K562 (cell line): ENCODE results near the gene KMT2D. TPM values are rescaled to one million over a fixed set of nuclear protein-coding genes. Genes with fewer than 3 reads are reported as not detected.

Experiments used
- BRF1 ChIP-seq: IDR thresholded peaks from 3 replicates; pipeline ENCODE4 v1.6.1; 2011; ENCODE audit warnings: borderline replicate concordance, mild to moderate bottlenecking; ENCODE audit not compliant: insufficient read length; ENCODE audit errors: extremely low read depth
- FOXK2 ChIP-seq, 2 experiments: fragments of 450-650 bp; IDR thresholded peaks in 1 of 2; conservative IDR thresholded peaks in 1 of 2; 2 replicates each; pipeline ENCODE4 v1.6.1; 2016; ENCODE audit warnings: low read depth in 2 of 2, mild to moderate bottlenecking in 1 of 2
- GTF2E2 ChIP-seq: fragments of 200-800 bp; sonication (Bioruptor generic); IDR thresholded peaks from 2 replicates; pipeline ENCODE4 v1.6.1; 2016; ENCODE audit warnings: missing genetic modification characterization, missing compliant biosample characterization
- SMARCA5 ChIP-seq: fragments of 450-650 bp; IDR thresholded peaks from 2 replicates; pipeline ENCODE4 v1.6.1; 2016
- STAT5B ChIP-seq: fragments of 250-450 bp; sonication (Bioruptor Pico); IDR thresholded peaks from 2 replicates; pipeline ENCODE4 v1.8.0; 2021; ENCODE audit warnings: mild to moderate bottlenecking, inconsistent platforms
- ZBTB12 ChIP-seq: fragments of 250-450 bp; sonication (Bioruptor Pico); IDR thresholded peaks from 2 replicates; pipeline ENCODE4 v1.4.0; 2020
- ZNF133 ChIP-seq: fragments of 250-450 bp; sonication (Bioruptor Pico); IDR thresholded peaks from 2 replicates; pipeline ENCODE4 v1.4.0; 2020; ENCODE audit warnings: mild to moderate bottlenecking
- ZNF764 ChIP-seq: fragments of 250-450 bp; sonication (Bioruptor Pico); IDR thresholded peaks from 2 replicates; pipeline ENCODE4 v1.4.0; 2020; ENCODE audit warnings: low read depth, mild to moderate bottlenecking, moderate library complexity
- ZNF785 ChIP-seq: fragments of 250-450 bp; sonication (Bioruptor Pico); IDR thresholded peaks from 2 replicates; pipeline ENCODE4 v1.4.0; 2020; ENCODE audit warnings: mild to moderate bottlenecking
- polyA plus RNA-seq, 8 experiments: library from polyadenylated mRNA; depleted of rRNA in 4 of 8; stranded (reverse) in 5 of 8; unstranded in 3 of 8; fragments of >200 nt; fragmentation: Nextera tagmentation in 2 of 8; fragmentation: Illumina TruSeq in 1 of 8; extraction: Ambion mirVana in 2 of 8; extraction: Trizol in 1 of 8; gene quantifications; 2 replicates each; pipeline versions ENCODE4 v1.2.1 to v1.2.3, GENCODE V29; 2011 to 2014; ENCODE audit warnings: inconsistent platforms in 1 of 8, missing spikeins in 1 of 8
- total RNA-seq, 7 experiments: library from RNA; depleted of rRNA in 6 of 7; stranded (reverse); fragments of >200 nt in 6 of 7; fragmentation: Illumina TruSeq in 2 of 7; extraction: Trizol in 2 of 7; gene quantifications; 2 replicates each; pipeline versions ENCODE4 v1.2.1 to v1.2.3, GENCODE V29; 2011 to 2021; ENCODE audit warnings: low replicate concordance in 1 of 7
- TF ChIP-seq, protein P1 (sequence below): fragments of 200-600 bp; sonication (generic); IDR thresholded peaks from one replicate; pipeline ENCODE4 v1.6.1; 2012; ENCODE audit warnings: mild to moderate bottlenecking, low read depth, low read length, inconsistent platforms
- TF ChIP-seq, protein P2 (sequence below): fragments of 250-450 bp; sonication (Bioruptor Pico); IDR thresholded peaks from 2 replicates; pipeline ENCODE4 v1.5.1; 2021; ENCODE audit warnings: mild to moderate bottlenecking
- TF ChIP-seq, protein P3 (sequence below): fragments of 450-650 bp; IDR thresholded peaks from 2 replicates; pipeline ENCODE4 v1.6.1; 2014; ENCODE audit warnings: low read depth, mild to moderate bottlenecking, moderate library complexity, borderline replicate concordance

Gene KMT2D
- total and polyA plus RNA-seq, 9 of the 15 experiments (the other 6 are each of a cell fraction or from before 2014, with no cell fraction given): 0.22 to 93.7 (median 13.7) TPM

DNA sequence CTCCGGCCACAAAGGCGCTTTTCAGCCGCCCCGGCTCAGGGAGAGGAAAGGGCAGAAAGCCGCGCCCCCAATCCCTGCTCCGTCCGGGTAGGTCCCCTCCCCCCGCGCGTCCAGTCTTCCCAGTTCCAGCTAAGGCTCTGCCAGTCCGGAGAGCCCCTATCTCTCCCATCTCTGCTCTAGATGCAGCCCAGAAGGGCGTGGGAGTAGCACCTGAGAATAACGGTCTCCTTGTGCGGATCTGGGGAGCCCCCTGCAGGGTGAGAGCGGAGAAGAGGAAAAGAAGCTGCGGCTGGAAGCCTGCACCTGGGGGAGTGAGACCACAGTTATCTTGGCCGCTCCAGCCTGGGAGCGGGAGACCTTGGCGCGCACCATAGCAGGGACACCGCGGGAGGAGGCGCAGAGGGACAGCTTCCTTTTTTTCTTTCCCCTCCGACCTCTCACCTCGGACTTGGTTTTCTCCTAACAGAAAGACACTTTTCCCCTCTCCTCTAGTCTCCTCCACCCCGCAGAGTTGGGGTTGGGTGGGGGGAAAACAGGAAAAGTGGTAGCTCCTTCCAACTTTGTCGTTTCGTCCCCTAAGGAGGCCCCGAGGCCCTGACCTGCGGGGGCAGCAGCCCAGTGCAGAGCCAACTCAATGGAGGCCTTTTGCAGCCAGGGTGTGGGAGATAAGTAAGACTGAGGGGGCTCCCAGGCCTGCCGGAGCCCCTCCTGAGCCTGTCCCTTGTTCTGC lies 31.7 kb upstream of the KMT2D start (continued):
- TF ChIP-seq, protein P1, sequence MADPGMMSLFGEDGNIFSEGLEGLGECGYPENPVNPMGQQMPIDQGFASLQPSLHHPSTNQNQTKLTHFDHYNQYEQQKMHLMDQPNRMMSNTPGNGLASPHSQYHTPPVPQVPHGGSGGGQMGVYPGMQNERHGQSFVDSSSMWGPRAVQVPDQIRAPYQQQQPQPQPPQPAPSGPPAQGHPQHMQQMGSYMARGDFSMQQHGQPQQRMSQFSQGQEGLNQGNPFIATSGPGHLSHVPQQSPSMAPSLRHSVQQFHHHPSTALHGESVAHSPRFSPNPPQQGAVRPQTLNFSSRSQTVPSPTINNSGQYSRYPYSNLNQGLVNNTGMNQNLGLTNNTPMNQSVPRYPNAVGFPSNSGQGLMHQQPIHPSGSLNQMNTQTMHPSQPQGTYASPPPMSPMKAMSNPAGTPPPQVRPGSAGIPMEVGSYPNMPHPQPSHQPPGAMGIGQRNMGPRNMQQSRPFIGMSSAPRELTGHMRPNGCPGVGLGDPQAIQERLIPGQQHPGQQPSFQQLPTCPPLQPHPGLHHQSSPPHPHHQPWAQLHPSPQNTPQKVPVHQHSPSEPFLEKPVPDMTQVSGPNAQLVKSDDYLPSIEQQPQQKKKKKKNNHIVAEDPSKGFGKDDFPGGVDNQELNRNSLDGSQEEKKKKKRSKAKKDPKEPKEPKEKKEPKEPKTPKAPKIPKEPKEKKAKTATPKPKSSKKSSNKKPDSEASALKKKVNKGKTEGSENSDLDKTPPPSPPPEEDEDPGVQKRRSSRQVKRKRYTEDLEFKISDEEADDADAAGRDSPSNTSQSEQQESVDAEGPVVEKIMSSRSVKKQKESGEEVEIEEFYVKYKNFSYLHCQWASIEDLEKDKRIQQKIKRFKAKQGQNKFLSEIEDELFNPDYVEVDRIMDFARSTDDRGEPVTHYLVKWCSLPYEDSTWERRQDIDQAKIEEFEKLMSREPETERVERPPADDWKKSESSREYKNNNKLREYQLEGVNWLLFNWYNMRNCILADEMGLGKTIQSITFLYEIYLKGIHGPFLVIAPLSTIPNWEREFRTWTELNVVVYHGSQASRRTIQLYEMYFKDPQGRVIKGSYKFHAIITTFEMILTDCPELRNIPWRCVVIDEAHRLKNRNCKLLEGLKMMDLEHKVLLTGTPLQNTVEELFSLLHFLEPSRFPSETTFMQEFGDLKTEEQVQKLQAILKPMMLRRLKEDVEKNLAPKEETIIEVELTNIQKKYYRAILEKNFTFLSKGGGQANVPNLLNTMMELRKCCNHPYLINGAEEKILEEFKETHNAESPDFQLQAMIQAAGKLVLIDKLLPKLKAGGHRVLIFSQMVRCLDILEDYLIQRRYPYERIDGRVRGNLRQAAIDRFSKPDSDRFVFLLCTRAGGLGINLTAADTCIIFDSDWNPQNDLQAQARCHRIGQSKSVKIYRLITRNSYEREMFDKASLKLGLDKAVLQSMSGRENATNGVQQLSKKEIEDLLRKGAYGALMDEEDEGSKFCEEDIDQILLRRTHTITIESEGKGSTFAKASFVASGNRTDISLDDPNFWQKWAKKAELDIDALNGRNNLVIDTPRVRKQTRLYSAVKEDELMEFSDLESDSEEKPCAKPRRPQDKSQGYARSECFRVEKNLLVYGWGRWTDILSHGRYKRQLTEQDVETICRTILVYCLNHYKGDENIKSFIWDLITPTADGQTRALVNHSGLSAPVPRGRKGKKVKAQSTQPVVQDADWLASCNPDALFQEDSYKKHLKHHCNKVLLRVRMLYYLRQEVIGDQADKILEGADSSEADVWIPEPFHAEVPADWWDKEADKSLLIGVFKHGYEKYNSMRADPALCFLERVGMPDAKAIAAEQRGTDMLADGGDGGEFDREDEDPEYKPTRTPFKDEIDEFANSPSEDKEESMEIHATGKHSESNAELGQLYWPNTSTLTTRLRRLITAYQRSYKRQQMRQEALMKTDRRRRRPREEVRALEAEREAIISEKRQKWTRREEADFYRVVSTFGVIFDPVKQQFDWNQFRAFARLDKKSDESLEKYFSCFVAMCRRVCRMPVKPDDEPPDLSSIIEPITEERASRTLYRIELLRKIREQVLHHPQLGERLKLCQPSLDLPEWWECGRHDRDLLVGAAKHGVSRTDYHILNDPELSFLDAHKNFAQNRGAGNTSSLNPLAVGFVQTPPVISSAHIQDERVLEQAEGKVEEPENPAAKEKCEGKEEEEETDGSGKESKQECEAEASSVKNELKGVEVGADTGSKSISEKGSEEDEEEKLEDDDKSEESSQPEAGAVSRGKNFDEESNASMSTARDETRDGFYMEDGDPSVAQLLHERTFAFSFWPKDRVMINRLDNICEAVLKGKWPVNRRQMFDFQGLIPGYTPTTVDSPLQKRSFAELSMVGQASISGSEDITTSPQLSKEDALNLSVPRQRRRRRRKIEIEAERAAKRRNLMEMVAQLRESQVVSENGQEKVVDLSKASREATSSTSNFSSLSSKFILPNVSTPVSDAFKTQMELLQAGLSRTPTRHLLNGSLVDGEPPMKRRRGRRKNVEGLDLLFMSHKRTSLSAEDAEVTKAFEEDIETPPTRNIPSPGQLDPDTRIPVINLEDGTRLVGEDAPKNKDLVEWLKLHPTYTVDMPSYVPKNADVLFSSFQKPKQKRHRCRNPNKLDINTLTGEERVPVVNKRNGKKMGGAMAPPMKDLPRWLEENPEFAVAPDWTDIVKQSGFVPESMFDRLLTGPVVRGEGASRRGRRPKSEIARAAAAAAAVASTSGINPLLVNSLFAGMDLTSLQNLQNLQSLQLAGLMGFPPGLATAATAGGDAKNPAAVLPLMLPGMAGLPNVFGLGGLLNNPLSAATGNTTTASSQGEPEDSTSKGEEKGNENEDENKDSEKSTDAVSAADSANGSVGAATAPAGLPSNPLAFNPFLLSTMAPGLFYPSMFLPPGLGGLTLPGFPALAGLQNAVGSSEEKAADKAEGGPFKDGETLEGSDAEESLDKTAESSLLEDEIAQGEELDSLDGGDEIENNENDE: no peak
- TF ChIP-seq SMARCA5: no peak
- TF ChIP-seq, protein P2, sequence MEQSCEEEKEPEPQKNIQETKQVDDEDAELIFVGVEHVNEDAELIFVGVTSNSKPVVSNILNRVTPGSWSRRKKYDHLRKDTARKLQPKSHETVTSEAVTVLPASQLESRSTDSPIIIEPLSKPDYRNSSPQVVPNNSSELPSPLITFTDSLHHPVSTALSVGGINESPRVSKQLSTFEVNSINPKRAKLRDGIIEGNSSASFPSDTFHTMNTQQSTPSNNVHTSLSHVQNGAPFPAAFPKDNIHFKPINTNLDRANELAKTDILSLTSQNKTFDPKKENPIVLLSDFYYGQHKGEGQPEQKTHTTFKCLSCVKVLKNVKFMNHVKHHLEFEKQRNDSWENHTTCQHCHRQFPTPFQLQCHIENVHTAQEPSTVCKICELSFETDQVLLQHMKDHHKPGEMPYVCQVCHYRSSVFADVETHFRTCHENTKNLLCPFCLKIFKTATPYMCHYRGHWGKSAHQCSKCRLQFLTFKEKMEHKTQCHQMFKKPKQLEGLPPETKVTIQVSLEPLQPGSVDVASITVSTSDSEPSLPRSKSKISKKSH (CRISPR knock-in tag): no peak
- no peak for TF ChIP-seq ZNF785 (CRISPR knock-in tag)
- no peak for TF ChIP-seq ZNF764
- TF ChIP-seq FOXK2 (conservative IDR thresholded peaks at IDR 0.05 in 1 of 2, IDR thresholded peaks at IDR 0.05 in 1 of 2; ENCODE audit: low read depth in 2 of 2): peak; percentile 26 to 97; a peak in 2 of 4 replicates
- no peak for TF ChIP-seq ZNF133 (CRISPR knock-in tag)
- no peak for TF ChIP-seq GTF2E2 (tag)
- TF ChIP-seq STAT5B (CRISPR knock-in tag): no peak
- TF ChIP-seq BRF1: no peak
- TF ChIP-seq, protein P3, sequence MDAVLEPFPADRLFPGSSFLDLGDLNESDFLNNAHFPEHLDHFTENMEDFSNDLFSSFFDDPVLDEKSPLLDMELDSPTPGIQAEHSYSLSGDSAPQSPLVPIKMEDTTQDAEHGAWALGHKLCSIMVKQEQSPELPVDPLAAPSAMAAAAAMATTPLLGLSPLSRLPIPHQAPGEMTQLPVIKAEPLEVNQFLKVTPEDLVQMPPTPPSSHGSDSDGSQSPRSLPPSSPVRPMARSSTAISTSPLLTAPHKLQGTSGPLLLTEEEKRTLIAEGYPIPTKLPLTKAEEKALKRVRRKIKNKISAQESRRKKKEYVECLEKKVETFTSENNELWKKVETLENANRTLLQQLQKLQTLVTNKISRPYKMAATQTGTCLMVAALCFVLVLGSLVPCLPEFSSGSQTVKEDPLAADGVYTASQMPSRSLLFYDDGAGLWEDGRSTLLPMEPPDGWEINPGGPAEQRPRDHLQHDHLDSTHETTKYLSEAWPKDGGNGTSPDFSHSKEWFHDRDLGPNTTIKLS: peak; percentile 87
- TF ChIP-seq ZBTB12 (CRISPR knock-in tag): no peak
